Neuron (in vitro differentiated cells): ENCODE results near the gene OTUD1.

Experiments used
- H2AFZ ChIP-seq: one replicate; pipeline ENCODE4 v1.6.1; 2013; ENCODE audit warnings: low read depth, mild to moderate bottlenecking, inconsistent platforms, low read length, moderate library complexity
- H3K27me3 ChIP-seq: one replicate; pipeline ENCODE4 v1.6.1; 2013; ENCODE audit warnings: low read length; ENCODE audit not compliant: insufficient read depth
- H3K36me3 ChIP-seq: one replicate; pipeline ENCODE4 v1.6.1; 2013; ENCODE audit warnings: low read length; ENCODE audit not compliant: insufficient read depth
- H3K4me1 ChIP-seq: one replicate; pipeline ENCODE4 v1.6.1; 2013; ENCODE audit warnings: low read length; ENCODE audit not compliant: insufficient read depth
- H3K4me3 ChIP-seq: 2 replicates; pipeline ENCODE4 v1.5.1; 2013; ENCODE audit warnings: mild to moderate bottlenecking, low read length, moderate library complexity
- H3K9me3 ChIP-seq: one replicate; pipeline ENCODE4 v1.6.1; 2013; ENCODE audit warnings: low read length

Gene OTUD1

DNA sequence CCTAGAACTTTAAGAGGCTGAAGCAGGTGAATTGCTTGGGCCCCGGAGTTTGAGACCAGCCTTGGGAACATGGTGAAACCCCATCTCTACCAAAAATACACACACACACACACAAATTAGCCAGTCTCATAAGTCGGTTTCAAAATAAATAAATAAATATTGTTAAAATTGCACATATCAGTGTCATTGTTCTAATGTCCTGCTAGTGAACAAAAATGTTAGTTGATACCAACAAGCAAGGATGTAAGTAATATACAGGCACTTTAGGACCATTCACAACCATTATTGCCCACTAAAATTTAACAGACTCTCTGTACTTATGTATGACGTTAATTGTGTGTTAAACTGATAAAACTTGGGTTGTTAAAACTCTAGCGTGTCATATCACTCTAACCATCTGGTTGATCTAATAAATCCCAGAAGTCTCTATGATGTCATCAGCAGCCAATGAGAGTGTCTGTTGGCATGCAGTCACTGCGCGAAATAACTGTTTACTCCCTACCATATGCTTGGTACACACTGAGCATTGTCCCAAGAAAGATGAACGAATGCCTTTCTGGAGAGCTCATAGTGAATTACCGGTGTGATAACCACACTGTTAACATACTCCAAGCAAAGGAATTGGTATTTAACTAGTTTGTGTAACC lies 30.4 kb upstream of the OTUD1 start:
- Histone ChIP-seq H3K27me3 (no peaks in the 10 kb centered on the region), H2AFZ (no peak overlapping the region), H3K4me3 (no peak overlapping the region), H3K36me3 (no peaks in the 10 kb centered on the region), H3K4me1 (no peaks in the 10 kb centered on the region), H3K9me3 (no peaks in the 10 kb centered on the region)

DNA sequence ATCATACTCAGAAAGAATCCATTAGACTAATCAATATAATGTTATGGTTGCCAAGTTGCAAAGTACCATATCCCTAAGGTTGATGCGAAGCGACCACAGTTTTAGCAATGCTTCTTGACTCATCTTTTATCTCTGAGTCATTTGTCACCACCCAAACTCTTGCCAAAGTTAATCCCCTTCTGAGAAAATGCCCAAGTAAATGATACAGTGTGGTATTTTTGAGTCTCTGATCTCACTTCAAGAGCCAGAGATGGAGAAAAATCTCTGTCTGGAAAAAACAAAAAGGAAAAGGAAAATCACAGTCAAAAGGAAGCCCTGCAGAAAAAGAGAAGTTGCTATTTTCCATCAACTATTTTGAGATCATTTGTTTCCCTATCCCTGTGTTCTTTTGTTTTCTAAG lies 26.7 kb upstream of the OTUD1 start:
- H3K4me1 ChIP-seq, result no peaks in the 10 kb centered on the region
- no peak overlapping the region for H3K4me3 ChIP-seq
- H3K27me3 ChIP-seq, result no peaks in the 10 kb centered on the region
- H3K9me3 ChIP-seq, result no peaks in the 10 kb centered on the region
- no peak overlapping the region for H2AFZ ChIP-seq
- no peaks in the 10 kb centered on the region for H3K36me3 ChIP-seq

DNA sequence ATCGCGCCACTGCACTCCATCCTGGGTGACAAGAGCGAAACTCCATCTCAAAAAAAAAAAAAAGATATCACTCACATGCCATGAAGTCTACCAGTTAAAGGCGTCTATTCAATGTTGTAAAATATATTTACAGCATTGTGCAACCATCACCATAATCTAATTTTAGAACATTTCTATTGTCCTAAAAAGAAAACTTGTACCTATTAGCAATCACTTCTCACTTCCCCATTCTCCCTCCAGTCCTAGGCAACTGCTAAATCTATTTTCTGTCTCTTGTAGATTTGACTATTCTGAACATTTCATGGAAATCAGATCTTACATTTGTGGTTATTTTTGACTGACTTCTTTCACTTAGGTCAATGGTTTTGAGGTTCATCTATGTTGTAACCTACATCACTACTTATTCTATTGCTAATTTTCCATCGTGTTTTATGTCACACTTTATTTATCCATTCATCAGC lies 25.2 kb upstream of the OTUD1 start:
- Histone ChIP-seq H3K36me3 (no peaks in the 10 kb centered on the region), H3K9me3 (no peaks in the 10 kb centered on the region), H3K27me3 (no peaks in the 10 kb centered on the region), H2AFZ (no peak overlapping the region), H3K4me3 (no peak overlapping the region), H3K4me1 (no peaks in the 10 kb centered on the region)

DNA sequence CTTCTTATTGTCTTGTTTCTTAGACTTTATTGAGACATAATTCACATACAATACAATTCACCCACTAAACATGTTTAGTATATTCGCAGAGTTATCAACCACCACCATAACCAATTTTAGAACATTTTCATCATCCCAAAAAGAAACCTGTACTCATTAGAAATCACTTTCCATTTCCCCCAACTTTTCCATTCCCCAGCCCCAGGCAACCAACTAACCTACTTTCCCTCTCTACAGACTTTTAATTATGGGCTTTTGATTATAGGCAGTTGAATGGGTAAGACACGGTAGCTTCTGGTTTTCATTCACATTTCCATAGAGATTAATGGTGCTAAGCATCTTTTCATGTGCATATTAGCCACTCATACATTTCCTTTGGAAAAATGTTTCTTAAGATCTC lies 24.2 kb upstream of the OTUD1 start:
- no peaks in the 10 kb centered on the region for H3K9me3 ChIP-seq
- no peak overlapping the region for H2AFZ ChIP-seq
- H3K36me3 ChIP-seq, result no peaks in the 10 kb centered on the region
- no peak overlapping the region for H3K4me3 ChIP-seq
- H3K4me1 ChIP-seq, result no peaks in the 10 kb centered on the region
- no peaks in the 10 kb centered on the region for H3K27me3 ChIP-seq

DNA sequence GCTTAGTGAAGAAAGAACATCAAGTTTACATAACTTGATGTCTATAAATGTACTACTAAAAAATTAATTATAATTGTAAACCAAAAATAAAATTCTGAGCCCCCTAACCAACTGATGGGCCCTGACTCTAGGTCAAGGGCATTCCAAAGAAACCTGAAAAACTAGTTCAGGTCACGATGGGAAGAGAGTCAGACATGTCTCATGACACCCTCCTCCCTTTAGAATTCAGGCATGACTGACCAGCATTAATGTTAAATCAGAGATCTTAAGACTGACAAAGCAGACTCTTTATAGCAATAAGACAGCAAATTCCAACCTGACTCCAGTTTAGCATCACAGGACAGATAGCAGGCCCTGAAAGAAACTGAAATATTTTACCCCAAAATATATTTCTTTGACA lies 21.6 kb upstream of the OTUD1 start:
- Histone ChIP-seq H3K4me1 (no peaks in the 10 kb centered on the region), H3K36me3 (no peaks in the 10 kb centered on the region), H3K9me3 (no peaks in the 10 kb centered on the region), H3K4me3 (no peak overlapping the region), H2AFZ (no peak overlapping the region), H3K27me3 (no peaks in the 10 kb centered on the region)

DNA sequence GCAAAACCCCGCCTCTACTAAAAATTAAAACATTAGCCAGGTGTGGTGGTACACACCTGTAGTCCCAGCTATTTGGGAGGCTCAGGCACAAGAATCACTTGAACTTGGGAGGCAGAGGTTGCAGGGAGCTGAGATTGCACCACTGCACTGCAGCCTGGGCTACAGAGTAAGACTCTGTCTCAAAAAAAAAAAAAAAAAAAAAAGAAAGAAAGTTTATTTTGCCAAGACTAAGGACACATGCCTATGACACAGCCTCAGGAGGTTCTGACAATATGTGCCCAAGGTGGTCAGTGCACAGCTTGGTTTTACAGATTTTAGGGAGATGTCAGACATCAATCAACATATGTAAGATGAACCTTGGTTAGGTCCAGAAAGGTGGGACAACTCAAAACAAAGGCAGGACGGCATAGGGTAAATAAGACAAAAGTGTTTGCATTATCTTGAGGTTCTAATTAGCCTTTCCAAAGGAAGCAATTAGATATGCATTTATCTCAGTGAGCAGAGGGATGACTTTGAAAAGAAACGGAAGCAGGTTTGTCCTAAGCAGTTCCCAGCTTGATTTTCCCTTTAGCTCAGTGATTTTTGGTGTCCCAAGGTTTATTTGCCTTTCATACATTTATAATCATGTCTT lies 20.7 kb upstream of the OTUD1 start:
- H3K4me3 ChIP-seq, result no peak overlapping the region
- no peak overlapping the region for H2AFZ ChIP-seq
- no peaks in the 10 kb centered on the region for H3K9me3 ChIP-seq
- no peaks in the 10 kb centered on the region for H3K36me3 ChIP-seq
- H3K27me3 ChIP-seq, result no peaks in the 10 kb centered on the region
- H3K4me1 ChIP-seq, result no peaks in the 10 kb centered on the region

DNA sequence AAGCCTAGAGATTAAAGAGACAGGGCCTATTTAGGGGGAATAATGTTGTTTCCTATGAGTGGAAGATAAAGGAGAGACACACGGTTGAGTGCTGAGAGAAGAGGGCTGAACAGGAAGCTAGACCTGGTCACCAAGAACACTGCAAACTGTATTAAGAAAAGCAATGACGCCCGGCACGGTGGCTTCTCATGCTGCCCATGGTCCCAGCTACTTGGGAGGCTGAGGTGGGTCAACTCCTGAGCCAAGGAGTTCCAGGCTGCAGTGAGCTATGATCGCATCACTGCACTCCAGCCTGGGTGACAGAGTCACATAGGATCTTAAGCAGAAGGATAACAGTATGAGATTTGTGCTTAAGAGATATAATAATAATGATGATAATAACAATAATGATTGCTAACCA lies 19.7 kb upstream of the OTUD1 start:
- H3K9me3 ChIP-seq, result no peaks in the 10 kb centered on the region
- H2AFZ ChIP-seq, result no peak overlapping the region
- no peaks in the 10 kb centered on the region for H3K36me3 ChIP-seq
- H3K4me3 ChIP-seq, result no peak overlapping the region
- no peaks in the 10 kb centered on the region for H3K27me3 ChIP-seq
- H3K4me1 ChIP-seq, result no peaks in the 10 kb centered on the region

DNA sequence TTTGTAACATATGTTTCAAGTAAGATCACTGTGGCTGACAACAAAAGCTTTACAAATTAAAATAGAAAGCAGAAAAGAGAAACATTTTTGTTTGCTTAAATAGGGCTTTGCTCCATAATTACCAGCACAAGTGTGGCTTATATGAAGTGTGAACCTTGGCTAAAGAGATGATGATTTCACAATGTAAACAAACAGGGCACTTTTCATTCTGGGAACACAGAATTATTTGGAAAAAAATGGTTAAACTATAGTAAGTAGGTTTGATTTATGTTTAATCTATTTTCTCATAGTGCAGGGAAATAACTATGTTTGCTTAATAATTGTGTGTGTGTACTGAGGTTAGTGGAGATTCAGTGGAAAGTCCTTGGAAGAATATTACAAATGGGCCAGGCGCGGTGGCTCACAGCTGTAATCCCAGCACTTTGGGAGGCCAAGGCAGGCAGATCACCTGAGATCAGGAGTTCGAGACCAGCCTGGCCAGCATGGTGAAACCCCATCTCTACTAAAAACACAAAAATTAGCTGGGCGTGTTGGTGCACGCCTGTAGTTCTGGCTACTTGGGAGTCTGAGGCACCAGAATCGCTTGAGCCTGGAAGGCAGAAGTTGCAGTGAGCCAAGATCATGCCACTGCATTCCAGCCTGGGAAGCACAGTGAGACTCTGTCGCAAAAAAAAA lies 19.1 kb upstream of the OTUD1 start:
- Histone ChIP-seq H3K4me1 (no peaks in the 10 kb centered on the region), H3K27me3 (no peaks in the 10 kb centered on the region), H2AFZ (no peak overlapping the region), H3K36me3 (no peaks in the 10 kb centered on the region), H3K9me3 (no peaks in the 10 kb centered on the region), H3K4me3 (no peak overlapping the region)

DNA sequence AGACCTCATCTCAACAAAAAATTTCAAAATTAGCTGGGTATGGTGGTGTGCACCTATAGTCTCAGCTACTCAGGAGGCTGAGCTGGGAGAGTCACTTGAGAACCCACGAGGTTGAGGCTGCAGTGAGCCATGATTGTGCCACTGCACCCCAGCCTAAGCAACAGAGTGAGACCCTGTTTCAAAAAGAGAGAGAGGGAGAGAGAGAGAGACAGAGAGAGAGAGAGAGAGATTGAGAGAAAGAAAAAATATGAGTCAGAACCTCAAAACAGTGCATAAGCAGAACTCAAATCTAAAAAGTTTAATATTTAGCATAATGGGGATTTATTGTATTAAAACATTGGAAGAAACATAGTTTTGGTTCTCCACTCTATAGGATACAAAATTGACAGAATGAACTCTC lies 17.5 kb upstream of the OTUD1 start:
- Histone ChIP-seq H3K27me3 (no peaks in the 10 kb centered on the region), H2AFZ (no peak overlapping the region), H3K9me3 (no peaks in the 10 kb centered on the region), H3K36me3 (no peaks in the 10 kb centered on the region), H3K4me3 (no peak overlapping the region), H3K4me1 (no peaks in the 10 kb centered on the region)

DNA sequence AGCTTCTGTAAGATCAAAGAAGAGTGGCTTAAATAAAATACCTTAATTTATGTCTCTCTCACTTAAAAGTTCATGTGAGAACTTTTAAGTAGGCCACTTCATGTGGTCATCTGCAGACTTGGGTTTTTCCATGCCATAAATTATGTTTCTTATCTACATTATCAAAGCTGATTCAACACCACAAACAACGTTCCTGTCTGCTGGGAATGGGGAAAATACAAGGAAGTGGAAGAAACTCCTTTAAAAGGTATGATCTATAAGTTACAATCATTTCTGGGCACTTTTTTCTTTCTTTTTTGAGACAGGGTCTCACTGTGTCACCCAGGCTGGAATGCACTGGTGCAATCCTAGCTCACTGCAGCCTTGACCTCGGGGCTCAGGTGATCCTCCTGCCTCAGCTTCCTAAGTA lies 16.9 kb upstream of the OTUD1 start:
- H3K36me3 ChIP-seq, result no peaks in the 10 kb centered on the region
- no peak overlapping the region for H2AFZ ChIP-seq
- H3K4me3 ChIP-seq, result no peak overlapping the region
- H3K27me3 ChIP-seq, result no peaks in the 10 kb centered on the region
- H3K9me3 ChIP-seq, result no peaks in the 10 kb centered on the region
- no peaks in the 10 kb centered on the region for H3K4me1 ChIP-seq

DNA sequence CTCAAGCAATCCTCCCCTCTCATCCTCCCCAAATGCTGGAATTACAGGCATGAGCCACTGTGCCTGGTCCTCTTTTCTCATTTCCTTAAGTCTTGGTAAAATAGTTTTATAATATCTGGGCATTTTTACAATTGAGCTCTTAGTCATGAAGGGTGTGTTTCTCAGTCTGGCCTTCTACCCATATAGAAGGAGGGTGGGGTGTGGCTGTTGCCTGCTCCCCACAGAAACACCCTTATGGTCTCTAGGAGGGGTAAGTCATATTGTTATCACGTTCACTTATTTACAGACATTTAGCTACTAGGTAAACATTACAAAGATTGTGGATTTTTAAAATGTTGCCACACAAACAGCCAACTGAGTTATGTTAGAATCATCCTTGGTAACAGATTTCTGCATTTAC lies 6.7 kb upstream of the OTUD1 start:
- Histone ChIP-seq H3K4me1 (no peaks in the 10 kb centered on the region), H3K36me3 (no peaks in the 10 kb centered on the region), H2AFZ (no peak overlapping the region), H3K4me3 (no peak overlapping the region), H3K27me3 (no peaks in the 10 kb centered on the region), H3K9me3 (no peaks in the 10 kb centered on the region)

DNA sequence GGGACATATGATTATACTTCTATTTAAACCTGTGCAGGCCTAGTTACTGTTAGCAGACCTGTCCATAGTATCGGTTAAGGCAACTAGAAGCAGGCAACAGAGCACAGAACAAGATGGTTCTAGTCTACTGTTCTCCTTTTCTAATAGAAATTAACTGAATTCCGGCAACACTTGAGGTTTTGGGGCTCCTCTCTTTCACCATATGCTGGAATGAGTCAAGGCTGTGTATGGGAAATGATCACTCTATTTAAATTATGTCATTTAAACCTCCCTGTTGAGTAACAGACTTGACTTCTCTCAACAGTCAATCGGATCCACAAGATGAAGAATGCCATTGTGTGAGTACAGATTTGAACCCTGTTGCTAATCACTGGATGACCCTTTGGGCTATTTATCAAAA lies 6.2 kb upstream of the OTUD1 start:
- no peak overlapping the region for H3K4me3 ChIP-seq
- H3K36me3 ChIP-seq, result no peaks in the 10 kb centered on the region
- no peak overlapping the region for H2AFZ ChIP-seq
- no peaks in the 10 kb centered on the region for H3K9me3 ChIP-seq
- H3K4me1 ChIP-seq, result no peaks in the 10 kb centered on the region
- H3K27me3 ChIP-seq, result no peaks in the 10 kb centered on the region

DNA sequence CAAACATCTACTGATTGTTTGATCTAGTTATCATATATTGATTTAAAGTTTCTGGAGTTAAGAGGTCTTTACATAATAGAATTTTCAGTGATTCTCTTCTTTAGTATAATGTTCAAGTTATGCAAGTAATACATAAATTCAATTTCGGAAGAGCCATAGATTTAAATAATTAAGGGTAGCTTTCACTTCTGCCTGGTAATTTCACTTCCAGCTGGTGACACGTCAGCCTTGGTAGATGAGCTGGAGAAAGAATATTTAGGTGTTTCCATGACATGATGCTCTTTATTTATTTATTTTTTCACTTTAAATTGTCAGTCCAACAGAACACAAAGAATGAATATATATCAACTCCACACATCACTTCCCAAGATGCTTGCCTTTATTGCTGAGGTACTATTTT lies 5.2 kb upstream of the OTUD1 start:
- Histone ChIP-seq H3K4me3 (no peak overlapping the region), H3K4me1 (peaks cover 2% of the 10 kb centered on the region), H3K36me3 (no peaks in the 10 kb centered on the region), H2AFZ (no peak overlapping the region), H3K9me3 (no peaks in the 10 kb centered on the region), H3K27me3 (no peaks in the 10 kb centered on the region)
